A172 (cell line): ENCODE results near the gene KYAT1. TPM values are rescaled to one million over a fixed set of nuclear protein-coding genes. Genes with fewer than 3 reads are reported as not detected.

ENCODE experiments used
- total RNA-seq: library from RNA; depleted of rRNA; stranded (reverse); fragments of >200 nt; shearing (Covaris generic); gene quantifications from 2 replicates; pipeline ENCODE4 v1.2.3, GENCODE V29; 2014; rRNA removed

KYAT1 gene
- total RNA-seq, 1 experiment from 2014 or later = 19.5 TPM

Other genes starting within 250 kb of the KYAT1 start
- 239 and 244 TPM in 2 replicates for gene DYNC2I2, start 225.1 kb downstream of the KYAT1 start, total RNA-seq
- gene SET, start 192.7 kb downstream of the KYAT1 start, total RNA-seq = 1,187 and 1,647 TPM in 2 replicates
- 16.6 and 18.1 TPM in 2 replicates for gene PKN3, start 179.4 kb downstream of the KYAT1 start, total RNA-seq
- gene ZDHHC12, start 157.8 kb downstream of the KYAT1 start, total RNA-seq = 153 and 193 TPM in 2 replicates
- gene ZER1, start 110.0 kb downstream of the KYAT1 start, total RNA-seq = 14.8 and 29.1 TPM in 2 replicates
- 41.9 and 43.6 TPM in 2 replicates for gene TBC1D13, start 94.7 kb downstream of the KYAT1 start, total RNA-seq
- 57.8 and 65.3 TPM in 2 replicates for gene ENDOG, start 63.5 kb downstream of the KYAT1 start, total RNA-seq
- gene SPOUT1, start 52.2 kb downstream of the KYAT1 start, total RNA-seq = 28.0 and 36.4 TPM in 2 replicates
- 62.5 and 71.4 TPM in 2 replicates for gene LRRC8A, start 183 bp upstream of the KYAT1 start, total RNA-seq
- not detected in 2 replicates for gene PHYHD1, start 39.0 kb upstream of the KYAT1 start, total RNA-seq
- gene DOLK, start 65.7 kb upstream of the KYAT1 start, total RNA-seq = 56.7 and 57.4 TPM in 2 replicates
- gene NUP188, start 65.7 kb upstream of the KYAT1 start, total RNA-seq = 57.4 and 76.4 TPM in 2 replicates
- gene SH3GLB2, start 146.4 kb upstream of the KYAT1 start, total RNA-seq = 155 and 156 TPM in 2 replicates
- 28.6 and 33.0 TPM in 2 replicates for gene MIGA2, start 154.7 kb upstream of the KYAT1 start, total RNA-seq
- 20.4 and 22.1 TPM in 2 replicates for gene DOLPP1, start 199.2 kb upstream of the KYAT1 start, total RNA-seq
- gene CRAT, start 228.8 kb upstream of the KYAT1 start, total RNA-seq = 52.7 and 69.4 TPM in 2 replicates
- 150 and 174 TPM in 2 replicates for gene PTPA, start 229.5 kb upstream of the KYAT1 start, total RNA-seq